Esophagus squamous epithelium (tissue), 4 donors: ENCODE measurements around the gene MROH2A.

ENCODE experiments used
- POLR2A ChIP-seq, 4 donors: fragments of 450-650 bp; IDR thresholded peaks; one replicate each; pipeline ENCODE4 v1.6.1; 2017; ENCODE audit warnings: antibody characterized with exemption in 4 of 4, mild to moderate bottlenecking in 4 of 4, moderate library complexity in 3 of 4
- TF ChIP-seq, protein P1 (sequence below), 6 experiments: fragments of 450-650 bp in 4 of 6; fragments of 200-600 bp in 2 of 6; sonication (generic) in 2 of 6; IDR thresholded peaks; one replicate each; pipeline ENCODE4 v1.5.1; 2016 to 2019; ENCODE audit warnings: antibody characterized with exemption in 6 of 6, mild to moderate bottlenecking in 4 of 6, moderate library complexity in 4 of 6

DNA sequence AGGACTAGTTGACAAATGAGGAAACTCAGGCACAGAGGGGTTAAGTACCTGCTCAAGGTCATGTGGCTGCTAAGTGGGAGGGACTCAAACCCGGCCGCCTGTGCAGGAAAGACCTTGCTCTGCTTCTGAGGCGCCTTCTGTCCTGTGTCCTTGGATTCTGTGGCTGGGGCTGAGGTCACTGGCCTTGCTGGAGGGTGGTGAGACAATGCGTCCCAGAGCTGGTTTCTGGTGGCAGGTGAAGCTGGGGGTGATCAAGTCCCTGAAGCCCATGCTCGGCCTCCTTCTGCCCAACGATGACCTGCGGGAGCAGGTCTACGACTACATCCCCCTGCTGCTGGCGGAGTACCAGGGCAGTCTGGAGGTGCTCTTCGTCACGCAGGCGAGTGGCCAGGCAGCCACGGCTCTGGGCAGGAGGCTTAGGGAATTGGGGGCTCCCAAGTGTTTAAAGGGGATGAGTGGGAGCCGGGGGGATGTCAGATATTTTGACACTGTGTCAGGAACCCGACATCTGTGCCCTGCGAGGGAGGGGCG, 16.1 kb downstream of the MROH2A start:
- no peak for TF ChIP-seq POLR2A (IDR thresholded peaks at IDR 0.05)
- TF ChIP-seq, protein P1, sequence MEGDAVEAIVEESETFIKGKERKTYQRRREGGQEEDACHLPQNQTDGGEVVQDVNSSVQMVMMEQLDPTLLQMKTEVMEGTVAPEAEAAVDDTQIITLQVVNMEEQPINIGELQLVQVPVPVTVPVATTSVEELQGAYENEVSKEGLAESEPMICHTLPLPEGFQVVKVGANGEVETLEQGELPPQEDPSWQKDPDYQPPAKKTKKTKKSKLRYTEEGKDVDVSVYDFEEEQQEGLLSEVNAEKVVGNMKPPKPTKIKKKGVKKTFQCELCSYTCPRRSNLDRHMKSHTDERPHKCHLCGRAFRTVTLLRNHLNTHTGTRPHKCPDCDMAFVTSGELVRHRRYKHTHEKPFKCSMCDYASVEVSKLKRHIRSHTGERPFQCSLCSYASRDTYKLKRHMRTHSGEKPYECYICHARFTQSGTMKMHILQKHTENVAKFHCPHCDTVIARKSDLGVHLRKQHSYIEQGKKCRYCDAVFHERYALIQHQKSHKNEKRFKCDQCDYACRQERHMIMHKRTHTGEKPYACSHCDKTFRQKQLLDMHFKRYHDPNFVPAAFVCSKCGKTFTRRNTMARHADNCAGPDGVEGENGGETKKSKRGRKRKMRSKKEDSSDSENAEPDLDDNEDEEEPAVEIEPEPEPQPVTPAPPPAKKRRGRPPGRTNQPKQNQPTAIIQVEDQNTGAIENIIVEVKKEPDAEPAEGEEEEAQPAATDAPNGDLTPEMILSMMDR (IDR thresholded peaks at IDR 0.05), result no peak
